A549 (cell line): ENCODE data around the gene DTNB. TPM values are rescaled to one million over a fixed set of nuclear protein-coding genes. Genes with fewer than 3 reads are reported as not detected.

Experiments
- ATAC-seq, 2 experiments: fragments of 200-7000 bp in 1 of 2; fragments of >200 bp in 1 of 2; cut with Nextera tagmentation in 1 of 2; cut with Tn5 transposase in 1 of 2; 3 replicates each; pipeline versions ENCODE4 v1.8.0 to v1.9.1; 2018 to 2020; ENCODE audit warnings: mild to moderate bottlenecking in 1 of 2, moderate library complexity in 1 of 2
- CTCF ChIA-PET: fragments of 300-600 bp; sonication (Branson Sonifier 250); formaldehyde crosslinking; extraction: SDS; loops from one replicate; lab custom pipeline; 2021; ENCODE audit warnings: antibody characterized with exemption, inconsistent platforms; lab: Yijun Ruan, JAX
- POLR2A ChIA-PET: fragments of 350-600 bp; formaldehyde crosslinking; extraction: SDS; loops from one replicate; lab custom pipeline; 2021; ENCODE audit warnings: antibody characterized with exemption, inconsistent platforms; lab: Yijun Ruan, JAX
- DNase-seq, 2 experiments: peaks; one replicate each; pipeline versions ENCODE4 v3.0.0 to v3.0.0-alpha.2; 2011 to 2016; ENCODE audit warnings: low read depth in 1 of 2, low spot score in 1 of 2
- FAIRE-seq: peaks from 2 replicates; lab custom pipeline; 2011; peaks lifted over from hg19 to GRCh38; lab: Jason Lieb, UNC
- H3K27ac ChIP-seq, 2 experiments: fragments of >200 bp; sonication (Bioruptor Twin); formaldehyde crosslinking; 3 replicates each; pipeline ENCODE4 v1.5.1; 2016 to 2017
- H3K4me1 ChIP-seq: fragments of >200 bp; sonication (Bioruptor Twin); formaldehyde crosslinking; 3 replicates; pipeline ENCODE4 v1.6.1; 2016
- H3K4me2 ChIP-seq: fragments of >200 bp; sonication (Bioruptor Twin); formaldehyde crosslinking; 3 replicates; pipeline ENCODE4 v1.6.1; 2016
- H3K4me3 ChIP-seq: fragments of >200 bp; sonication (Bioruptor Twin); formaldehyde crosslinking; 3 replicates; pipeline ENCODE4 v1.5.1; 2016
- H3K9me3 ChIP-seq: fragments of >200 bp; sonication (Bioruptor Twin); formaldehyde crosslinking; 3 replicates; pipeline ENCODE4 v1.6.1; 2016
- CBX2 ChIP-seq: fragments of 200-600 bp; sonication (generic); IDR thresholded peaks from 2 replicates; pipeline ENCODE4 v1.6.1; 2016; ENCODE audit warnings: low read depth, mild to moderate bottlenecking, borderline replicate concordance
- CBX8 ChIP-seq: fragments of 200-600 bp; sonication (generic); IDR thresholded peaks from 2 replicates; pipeline ENCODE4 v1.6.1; 2016
- CEBPB ChIP-seq, 2 experiments: fragments of >200 bp in 1 of 2; sonication (Bioruptor Twin) in 1 of 2; formaldehyde crosslinking in 1 of 2; IDR thresholded peaks; 2 replicates each; pipeline ENCODE4 v1.6.1; 2012 to 2016
- CHD2 ChIP-seq: fragments of 150-350 bp; IDR thresholded peaks from 2 replicates; pipeline ENCODE4 v1.6.1; 2014; ENCODE audit warnings: low read length; ENCODE audit not compliant: partially characterized antibody
- ELK1 ChIP-seq: fragments of 150-350 bp; IDR thresholded peaks from 2 replicates; pipeline ENCODE4 v1.6.1; 2014; ENCODE audit warnings: low read depth, mild to moderate bottlenecking, low read length
- HES2 ChIP-seq: fragments of >200 bp; sonication (Bioruptor Twin); formaldehyde crosslinking; IDR thresholded peaks from 2 replicates; pipeline ENCODE4 v1.6.1; 2016
- HEYL ChIP-seq: fragments of 250-450 bp; sonication (Bioruptor Pico); IDR thresholded peaks from 2 replicates; pipeline ENCODE4 v1.8.0; 2021; ENCODE audit warnings: mild to moderate bottlenecking, moderate library complexity
- HMGXB4 ChIP-seq: fragments of 250-450 bp; sonication (Bioruptor Pico); IDR thresholded peaks from 2 replicates; pipeline ENCODE4 v1.5.0; 2021; ENCODE audit warnings: mild to moderate bottlenecking, moderate library complexity, borderline replicate concordance
- HOXB5 ChIP-seq: fragments of 250-450 bp; sonication (Bioruptor Pico); IDR thresholded peaks from 2 replicates; pipeline ENCODE4 v1.5.0; 2020; ENCODE audit warnings: mild to moderate bottlenecking, moderate library complexity
- JUN ChIP-seq, 2 experiments: fragments of >200 bp; sonication (Bioruptor Twin); formaldehyde crosslinking; IDR thresholded peaks; 2 replicates in 1 of 2; 3 replicates in 1 of 2; pipeline ENCODE4 v1.6.1; 2016 to 2017
- MAZ ChIP-seq: fragments of 150-350 bp; IDR thresholded peaks from 2 replicates; pipeline ENCODE4 v1.6.1; 2014; ENCODE audit warnings: antibody characterized with exemption, low read depth, low read length, borderline replicate concordance
- PBX3 ChIP-seq: IDR thresholded peaks from 2 replicates; pipeline ENCODE4 v1.6.1; 2012
- POLR2AphosphoS2 ChIP-seq: conservative IDR thresholded peaks from 2 replicates; pipeline ENCODE4 v1.6.1; 2012; ENCODE audit warnings: low read length, improper control_type of control experiment, inconsistent platforms
- RARB ChIP-seq: fragments of 250-450 bp; sonication (Bioruptor Pico); IDR thresholded peaks from 2 replicates; pipeline ENCODE4 v1.8.0; 2021; ENCODE audit warnings: mild to moderate bottlenecking, moderate library complexity
- RFX5 ChIP-seq: fragments of 450-650 bp; IDR thresholded peaks from 2 replicates; pipeline ENCODE4 v1.7.1; 2014; ENCODE audit warnings: antibody characterized with exemption, mild to moderate bottlenecking, moderate library complexity
- RNF2 ChIP-seq: fragments of 200-600 bp; sonication (generic); IDR thresholded peaks from 2 replicates; pipeline ENCODE4 v1.6.1; 2016; ENCODE audit warnings: low read depth, mild to moderate bottlenecking, antibody characterized with exemption, moderate library complexity, borderline replicate concordance
- TFCP2L1 ChIP-seq: fragments of 250-450 bp; sonication (Bioruptor Pico); IDR thresholded peaks from 2 replicates; pipeline ENCODE4 v1.5.0; 2021; ENCODE audit warnings: mild to moderate bottlenecking
- TP53 ChIP-seq: fragments of 250-450 bp; sonication (Bioruptor Pico); IDR thresholded peaks from 2 replicates; pipeline ENCODE4 v1.5.0; 2021; ENCODE audit warnings: mild to moderate bottlenecking, moderate library complexity
- ZC3H11A ChIP-seq: fragments of 450-650 bp; IDR thresholded peaks from 2 replicates; pipeline ENCODE4 v1.6.1; 2014; ENCODE audit warnings: antibody characterized with exemption, mild to moderate bottlenecking
- WGBS: methylation state at CpG from one replicate; pipeline ENCODE4 v1.1.6; 2017; ENCODE audit errors: missing lambda C conversion rate; 5-methylcytosine and 5-hydroxymethylcytosine counted together
- polyA plus RNA-seq, 4 experiments: library from polyadenylated mRNA; depleted of rRNA in 3 of 4; stranded (reverse); fragments of >200 nt; fragmentation: RNase III in 1 of 4; extraction: RNeasy Plus Mini Kit Qiagen cat#74134 plus additional on column Dnase treatment in 1 of 4; gene quantifications; 2 replicates in 3 of 4; 3 replicates in 1 of 4; pipeline ENCODE4 v1.2.3, GENCODE V29; 2011 to 2017
- TF ChIP-seq, protein P1 (sequence below): IDR thresholded peaks from 2 replicates; pipeline ENCODE4 v1.6.1; 2012
- TF ChIP-seq, protein P2 (sequence below): fragments of 450-650 bp; IDR thresholded peaks from 2 replicates; pipeline ENCODE4 v1.6.1; 2014; ENCODE audit warnings: antibody characterized with exemption
- TF ChIP-seq, protein P3 (sequence below): fragments of 200-600 bp; sonication (generic); IDR thresholded peaks from 2 replicates; pipeline ENCODE4 v1.6.1; 2016; ENCODE audit warnings: antibody characterized with exemption, mild to moderate bottlenecking, moderate library complexity

DTNB gene
- polyA plus RNA-seq, 2 of the 4 experiments (the other 2 are of a cell fraction) = 11.2 to 32.6 TPM

DNA sequence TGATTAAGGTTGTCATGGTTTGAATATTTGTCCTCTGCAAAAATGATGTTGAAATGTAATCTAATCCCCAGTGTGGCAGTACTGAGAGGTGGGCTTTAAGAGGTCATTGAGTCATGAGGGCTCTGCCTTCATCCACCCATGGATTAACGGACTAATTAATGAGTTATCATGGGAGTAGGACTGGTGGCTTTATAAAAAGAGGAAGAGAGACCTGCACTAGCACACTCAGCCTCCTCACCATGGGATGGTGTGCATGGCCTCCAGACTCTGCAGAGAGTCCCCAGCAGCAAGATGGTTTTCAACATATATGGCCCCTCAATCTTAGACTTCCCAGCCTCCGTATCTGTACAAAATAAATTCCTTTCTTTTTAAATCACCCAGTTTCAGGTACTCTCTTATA lies 41.0 kb downstream of the DTNB start:
- TF ChIP-seq TFCP2L1 (CRISPR knock-in tag) (no peak), RFX5 (no peak), HEYL (no peak), CBX2 (no peak), HOXB5 (CRISPR knock-in tag) (no peak), HMGXB4 (CRISPR knock-in tag) (no peak), ZC3H11A (no peak), TP53 (CRISPR knock-in tag) (no peak), RNF2 (no peak), CBX8 (no peak), PBX3 (no peak), ELK1 (no peak), JUN (IDR thresholded peaks at IDR 0.05) (no peak), CEBPB (IDR thresholded peaks at IDR 0.05) (no peak)
- TF ChIP-seq, protein P1, sequence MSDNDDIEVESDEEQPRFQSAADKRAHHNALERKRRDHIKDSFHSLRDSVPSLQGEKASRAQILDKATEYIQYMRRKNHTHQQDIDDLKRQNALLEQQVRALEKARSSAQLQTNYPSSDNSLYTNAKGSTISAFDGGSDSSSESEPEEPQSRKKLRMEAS = no peak
- TF ChIP-seq, protein P2, sequence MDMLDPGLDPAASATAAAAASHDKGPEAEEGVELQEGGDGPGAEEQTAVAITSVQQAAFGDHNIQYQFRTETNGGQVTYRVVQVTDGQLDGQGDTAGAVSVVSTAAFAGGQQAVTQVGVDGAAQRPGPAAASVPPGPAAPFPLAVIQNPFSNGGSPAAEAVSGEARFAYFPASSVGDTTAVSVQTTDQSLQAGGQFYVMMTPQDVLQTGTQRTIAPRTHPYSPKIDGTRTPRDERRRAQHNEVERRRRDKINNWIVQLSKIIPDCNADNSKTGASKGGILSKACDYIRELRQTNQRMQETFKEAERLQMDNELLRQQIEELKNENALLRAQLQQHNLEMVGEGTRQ = no peak
- TF ChIP-seq, protein P3, sequence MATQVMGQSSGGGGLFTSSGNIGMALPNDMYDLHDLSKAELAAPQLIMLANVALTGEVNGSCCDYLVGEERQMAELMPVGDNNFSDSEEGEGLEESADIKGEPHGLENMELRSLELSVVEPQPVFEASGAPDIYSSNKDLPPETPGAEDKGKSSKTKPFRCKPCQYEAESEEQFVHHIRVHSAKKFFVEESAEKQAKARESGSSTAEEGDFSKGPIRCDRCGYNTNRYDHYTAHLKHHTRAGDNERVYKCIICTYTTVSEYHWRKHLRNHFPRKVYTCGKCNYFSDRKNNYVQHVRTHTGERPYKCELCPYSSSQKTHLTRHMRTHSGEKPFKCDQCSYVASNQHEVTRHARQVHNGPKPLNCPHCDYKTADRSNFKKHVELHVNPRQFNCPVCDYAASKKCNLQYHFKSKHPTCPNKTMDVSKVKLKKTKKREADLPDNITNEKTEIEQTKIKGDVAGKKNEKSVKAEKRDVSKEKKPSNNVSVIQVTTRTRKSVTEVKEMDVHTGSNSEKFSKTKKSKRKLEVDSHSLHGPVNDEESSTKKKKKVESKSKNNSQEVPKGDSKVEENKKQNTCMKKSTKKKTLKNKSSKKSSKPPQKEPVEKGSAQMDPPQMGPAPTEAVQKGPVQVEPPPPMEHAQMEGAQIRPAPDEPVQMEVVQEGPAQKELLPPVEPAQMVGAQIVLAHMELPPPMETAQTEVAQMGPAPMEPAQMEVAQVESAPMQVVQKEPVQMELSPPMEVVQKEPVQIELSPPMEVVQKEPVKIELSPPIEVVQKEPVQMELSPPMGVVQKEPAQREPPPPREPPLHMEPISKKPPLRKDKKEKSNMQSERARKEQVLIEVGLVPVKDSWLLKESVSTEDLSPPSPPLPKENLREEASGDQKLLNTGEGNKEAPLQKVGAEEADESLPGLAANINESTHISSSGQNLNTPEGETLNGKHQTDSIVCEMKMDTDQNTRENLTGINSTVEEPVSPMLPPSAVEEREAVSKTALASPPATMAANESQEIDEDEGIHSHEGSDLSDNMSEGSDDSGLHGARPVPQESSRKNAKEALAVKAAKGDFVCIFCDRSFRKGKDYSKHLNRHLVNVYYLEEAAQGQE = no peak
- no peak overlapping the region for H3K4me2 ChIP-seq
- FAIRE-seq (no peak), DNase-seq (no peak), ATAC-seq (peak in 1 of 2 experiments; percentile 34; a peak in 2 of 6 replicates)
- H3K27ac ChIP-seq = no peak overlapping the region
- peaks cover 9% of the 10 kb centered on the region; the same call in 2 of the 3 replicates for H3K4me1 ChIP-seq
- H3K4me3 ChIP-seq = no peak overlapping the region
- H3K9me3 ChIP-seq = no peaks in the 10 kb centered on the region
- CTCF ChIA-PET = no interaction called here
- POLR2A ChIA-PET = no interaction called here
- WGBS = 89% methylated on average over 2 of the region's 2 CpGs

DNA sequence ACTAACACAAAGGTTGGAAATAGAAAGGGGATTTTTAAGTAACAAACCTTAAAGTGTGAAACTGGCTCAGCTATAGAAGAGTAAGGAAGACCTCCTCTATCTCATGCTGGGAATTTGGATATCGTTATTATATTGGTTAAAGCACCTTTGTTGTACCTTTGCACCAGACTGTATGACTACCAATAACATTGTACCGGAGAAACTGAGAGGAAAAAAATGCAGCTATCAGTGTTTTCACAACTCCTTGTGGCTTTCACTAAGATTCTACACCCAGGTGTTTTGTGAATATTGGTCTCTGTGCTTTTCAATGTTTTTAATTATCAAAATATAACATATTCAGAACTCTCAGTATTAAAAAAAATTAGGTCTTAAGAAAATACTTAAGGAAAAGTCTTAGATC lies 48.7 kb downstream of the DTNB start:
- Histone ChIP-seq H3K4me2 (no peak overlapping the region), H3K4me1 (peaks cover 9% of the 10 kb centered on the region; the same call in 2 of the 3 replicates), H3K9me3 (no peaks in the 10 kb centered on the region)
- POLR2A ChIA-PET = no interaction called here
- WGBS = 91% methylated on average over 2 of the region's 2 CpGs
- no peak for FAIRE-seq
- TF ChIP-seq CHD2 (no peak), ZC3H11A (no peak), RARB (CRISPR knock-in tag) (no peak), HES2 (no peak), POLR2AphosphoS2 (no peak), MAZ (no peak), PBX3 (no peak)
- TF ChIP-seq, protein P2 = no peak
- TF ChIP-seq, all 56 proteins: peak for 0
- ATAC-seq (no peak), DNase-seq (no peak)
- no peak overlapping the region for H3K4me3 ChIP-seq
- no peak overlapping the region for H3K27ac ChIP-seq
- CTCF ChIA-PET = interaction anchor here (0.8 to 2.1 kb wide), 6 partner anchors 17 to 282 kb away, joined by 3 to 16 read pairs (median 4); no protein-coding TSS in a partner anchor
